GM19463 (cell line): ENCODE results near the gene PALD1.
"Not testable (repeated sequence)": the region's sequence is repeated elsewhere in the genome, so short reads cannot be mapped to it uniquely, and the experiment has no call there.

ENCODE experiments used
- ATAC-seq: cut with Tn5 transposase; IDR thresholded peaks from one replicate; pipeline ENCODE4 v1.9.1; 2021; ENCODE audit warnings: mild to moderate bottlenecking, moderate library complexity; ENCODE audit not compliant: unreplicated experiment

Gene PALD1

GRCh38 chr10:70600512-70601395 is 122.2 kb downstream of the PALD1 start:
- ATAC-seq, result no peak

GRCh38 chr10:70601746-70602145 is 123.2 kb downstream of the PALD1 start:
- ATAC-seq, result no peak

GRCh38 chr10:70602665-70603448 is 124.3 kb downstream of the PALD1 start, which contains the start of gene PRF1:
Gene PRF1, minus strand, starts transcription at chr10:70602741. Its CDS starts 1,839 bp downstream, at chr10:70600902.
- ATAC-seq, result no peak

- ATAC-seq, result no peak
Measured at GRCh38 chr10:70603449-70603801, 124.9 kb downstream of the PALD1 start.

- ATAC-seq, result no peak
Measured at GRCh38 chr10:70604106-70604505, 125.5 kb downstream of the PALD1 start.

- ATAC-seq, result no peak
Measured at GRCh38 chr10:70605161-70605560, 126.6 kb downstream of the PALD1 start.

- ATAC-seq, result no peak
Measured at GRCh38 chr10:70607936-70608335, 129.4 kb downstream of the PALD1 start.

- no peak for ATAC-seq
Measured at GRCh38 chr10:70613941-70614340, 135.4 kb downstream of the PALD1 start.

GRCh38 chr10:70614364-70614763 is 135.8 kb downstream of the PALD1 start:
- ATAC-seq, result not testable (repeated sequence)

GRCh38 chr10:70615211-70615610 is 136.6 kb downstream of the PALD1 start:
- ATAC-seq, result no peak

- no peak for ATAC-seq
Measured at GRCh38 chr10:70615784-70616522, 137.4 kb downstream of the PALD1 start.

GRCh38 chr10:70616761-70617160 is 138.2 kb downstream of the PALD1 start:
- no peak for ATAC-seq
